HG03378 (cell line): ENCODE results near the gene TRIM17.

ENCODE experiments used
- ATAC-seq: cut with Tn5 transposase; IDR thresholded peaks from one replicate; pipeline ENCODE4 v1.9.1; 2021; ENCODE audit warnings: mild to moderate bottlenecking, moderate library complexity; ENCODE audit not compliant: unreplicated experiment

The TRIM17 gene

DNA sequence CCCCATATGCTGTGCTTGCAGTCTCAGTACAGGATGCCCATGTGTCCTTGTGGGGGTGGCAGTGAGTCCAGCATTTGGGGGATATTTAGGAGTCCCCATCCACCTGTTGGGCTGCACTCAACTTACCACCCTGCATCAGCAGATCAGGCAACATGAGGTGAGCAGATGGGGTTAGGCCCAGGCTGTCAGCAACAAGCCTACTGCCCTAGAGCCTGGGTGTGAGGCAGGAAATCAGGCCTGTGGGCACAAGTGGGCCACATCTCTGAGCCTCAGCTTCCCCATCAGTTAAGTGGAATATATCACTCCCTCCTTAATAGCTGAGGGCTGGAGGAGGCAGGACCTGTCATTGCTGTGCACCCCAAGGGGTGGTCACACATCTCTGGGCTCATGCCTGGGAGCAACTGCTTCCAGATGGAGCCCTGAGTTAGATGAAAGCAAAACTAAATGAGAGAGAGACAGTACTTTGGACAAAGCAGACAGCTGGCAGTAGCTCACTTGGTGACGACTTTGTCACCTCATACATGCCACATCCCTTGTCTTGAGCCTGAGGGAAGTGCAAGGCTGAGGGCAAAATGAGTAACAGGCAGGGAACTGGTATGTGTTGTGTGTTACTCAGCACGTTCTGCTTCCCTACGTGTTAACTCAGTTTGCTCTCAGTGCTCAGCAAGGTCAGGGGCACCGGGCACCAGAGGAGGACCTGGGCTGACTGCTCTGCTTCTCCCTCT, 58.5 kb downstream of the TRIM17 start:
- no peak for ATAC-seq
